Retinal pigment epithelial cell (primary cell): ENCODE measurements around the gene BEST2.

Source experiments
- DNase-seq: peaks from one replicate; pipeline ENCODE4 v3.0.0-alpha.2; 2010; ENCODE audit warnings: low read depth
- H3K4me3 ChIP-seq: 2 replicates; pipeline ENCODE4 v1.5.1; 2011; ENCODE audit warnings: mild to moderate bottlenecking, low read length, control low read depth, moderate library complexity
- TF ChIP-seq, protein P1 (sequence below): conservative IDR thresholded peaks from 2 replicates; pipeline ENCODE4 v1.5.1; 2011; ENCODE audit warnings: low read depth, low read length, control low read depth, inconsistent platforms

BEST2 gene

DNA sequence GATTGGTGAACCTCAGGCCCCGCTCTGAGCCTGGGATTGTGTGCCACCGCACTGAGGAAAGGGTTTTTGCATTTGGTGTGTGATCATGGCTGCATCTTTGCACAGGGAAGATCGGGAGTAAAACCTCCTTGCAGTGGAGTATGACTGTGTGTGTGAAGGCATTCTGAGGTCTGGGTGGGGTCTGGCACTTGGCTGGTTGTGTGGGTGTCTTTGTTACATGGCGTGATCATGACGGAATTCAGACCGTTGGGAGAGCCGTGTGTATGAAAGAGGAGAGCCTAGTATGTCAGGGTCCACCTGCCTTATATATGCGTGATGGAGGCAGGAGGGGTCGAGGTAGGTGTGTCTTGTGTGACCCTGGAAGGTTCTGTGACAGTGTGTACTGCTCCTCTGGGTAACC is 740 bp upstream of the BEST2 start:
- no peak for DNase-seq
- H3K4me3 ChIP-seq = no peak overlapping the region
- TF ChIP-seq, protein P1, sequence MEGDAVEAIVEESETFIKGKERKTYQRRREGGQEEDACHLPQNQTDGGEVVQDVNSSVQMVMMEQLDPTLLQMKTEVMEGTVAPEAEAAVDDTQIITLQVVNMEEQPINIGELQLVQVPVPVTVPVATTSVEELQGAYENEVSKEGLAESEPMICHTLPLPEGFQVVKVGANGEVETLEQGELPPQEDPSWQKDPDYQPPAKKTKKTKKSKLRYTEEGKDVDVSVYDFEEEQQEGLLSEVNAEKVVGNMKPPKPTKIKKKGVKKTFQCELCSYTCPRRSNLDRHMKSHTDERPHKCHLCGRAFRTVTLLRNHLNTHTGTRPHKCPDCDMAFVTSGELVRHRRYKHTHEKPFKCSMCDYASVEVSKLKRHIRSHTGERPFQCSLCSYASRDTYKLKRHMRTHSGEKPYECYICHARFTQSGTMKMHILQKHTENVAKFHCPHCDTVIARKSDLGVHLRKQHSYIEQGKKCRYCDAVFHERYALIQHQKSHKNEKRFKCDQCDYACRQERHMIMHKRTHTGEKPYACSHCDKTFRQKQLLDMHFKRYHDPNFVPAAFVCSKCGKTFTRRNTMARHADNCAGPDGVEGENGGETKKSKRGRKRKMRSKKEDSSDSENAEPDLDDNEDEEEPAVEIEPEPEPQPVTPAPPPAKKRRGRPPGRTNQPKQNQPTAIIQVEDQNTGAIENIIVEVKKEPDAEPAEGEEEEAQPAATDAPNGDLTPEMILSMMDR = no peak

DNA sequence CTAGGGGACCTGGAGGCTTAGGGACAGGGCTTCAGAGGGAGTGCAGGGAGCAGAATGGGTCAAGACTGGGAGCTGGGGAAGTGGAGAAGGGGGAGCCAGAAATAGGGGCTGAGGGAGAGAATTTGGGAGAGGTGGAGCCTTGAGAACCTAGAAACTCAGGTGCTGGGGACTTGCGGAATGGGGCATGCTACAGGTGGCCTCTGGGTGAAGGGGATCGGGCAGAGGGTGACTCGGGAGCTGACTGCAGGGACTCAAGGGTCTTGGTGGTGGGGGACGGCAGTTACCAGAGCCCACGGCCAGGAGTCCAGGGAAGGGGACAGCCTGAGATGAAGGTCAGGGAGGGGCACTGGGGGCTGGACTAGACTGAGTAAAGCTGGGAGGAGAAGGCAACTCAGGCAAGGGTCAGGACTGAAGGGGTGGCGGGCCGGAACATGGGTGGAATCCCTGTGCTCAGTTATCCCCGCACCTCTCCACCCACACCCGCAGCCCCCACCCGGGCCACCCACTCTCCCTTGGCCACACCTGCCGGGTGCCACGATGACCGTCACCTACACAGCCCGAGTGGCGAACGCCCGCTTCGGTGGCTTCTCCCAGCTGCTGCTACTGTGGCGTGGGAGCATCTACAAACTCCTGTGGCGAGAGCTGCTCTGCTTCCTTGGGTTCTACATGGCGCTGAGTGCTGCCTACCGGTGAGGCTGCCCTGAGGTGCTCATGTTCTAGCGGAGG is 628 bp downstream of the BEST2 start:
- DNase-seq = no peak
- no peak overlapping the region for H3K4me3 ChIP-seq
- TF ChIP-seq, protein P1 = no peak

DNA sequence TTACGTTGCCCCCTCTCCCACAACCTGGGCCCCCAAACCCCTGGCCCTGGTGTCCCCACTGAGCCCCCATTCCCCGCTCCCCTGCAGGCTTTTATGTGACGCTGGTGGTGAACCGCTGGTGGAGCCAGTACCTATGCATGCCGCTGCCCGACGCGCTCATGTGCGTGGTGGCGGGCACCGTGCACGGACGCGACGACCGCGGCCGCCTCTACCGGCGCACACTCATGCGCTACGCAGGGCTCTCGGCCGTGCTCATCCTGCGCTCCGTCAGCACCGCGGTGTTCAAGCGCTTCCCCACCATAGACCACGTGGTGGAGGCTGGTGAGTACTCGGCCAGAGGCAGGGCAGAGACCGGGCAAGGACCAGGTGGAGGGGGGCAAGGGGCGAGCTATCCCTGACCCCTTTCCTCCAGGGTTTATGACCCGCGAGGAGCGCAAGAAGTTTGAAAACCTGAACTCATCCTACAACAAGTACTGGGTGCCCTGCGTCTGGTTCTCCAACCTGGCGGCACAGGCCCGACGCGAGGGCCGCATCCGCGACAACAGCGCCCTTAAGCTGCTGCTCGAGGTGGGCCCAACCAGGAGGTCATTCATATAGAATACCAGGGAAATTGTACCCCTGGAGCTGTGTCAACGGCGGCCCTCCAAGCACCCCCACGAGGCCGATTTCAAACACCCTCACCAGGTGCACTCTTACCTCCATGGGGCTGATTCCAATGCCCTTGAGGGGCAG is 3.0 kb downstream of the BEST2 start:
- no peak for DNase-seq
- TF ChIP-seq, protein P1 = no peak
- no peak overlapping the region for H3K4me3 ChIP-seq

DNA sequence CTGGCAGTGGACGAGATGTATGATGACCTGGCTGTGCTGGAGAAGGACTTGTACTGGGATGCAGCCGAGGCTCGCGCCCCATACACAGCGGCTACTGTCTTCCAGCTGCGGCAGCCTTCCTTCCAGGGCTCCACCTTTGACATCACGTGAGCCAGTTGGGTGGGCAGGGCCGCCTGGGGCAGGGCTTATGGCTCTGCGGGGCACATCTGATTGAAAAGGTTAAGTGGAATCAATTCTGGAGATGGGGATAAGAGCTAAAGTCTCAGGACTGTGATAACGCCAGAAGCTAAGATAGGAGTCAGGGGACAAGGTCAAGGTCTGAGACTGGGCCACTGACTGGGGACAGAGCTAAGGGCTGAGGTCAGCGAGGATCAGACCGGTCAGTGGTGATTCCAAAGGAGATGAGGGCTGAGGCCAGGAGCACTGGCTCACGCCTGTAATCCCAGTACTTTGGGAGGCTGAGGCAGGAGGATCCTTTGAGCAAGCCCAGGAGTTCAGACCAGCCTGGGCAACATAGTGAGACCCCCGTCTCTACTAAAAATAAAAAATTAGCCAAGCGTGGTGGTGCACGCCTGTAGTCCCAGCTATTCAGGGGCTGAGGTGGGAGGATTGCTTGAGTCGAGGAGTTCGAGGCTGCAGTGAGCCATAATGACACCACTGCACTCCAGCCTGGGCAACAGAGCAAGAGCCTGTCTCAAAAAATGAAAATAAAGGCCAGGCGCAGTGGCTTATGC is 4.7 kb downstream of the BEST2 start:
- no peak overlapping the region for H3K4me3 ChIP-seq
- no peak for DNase-seq
- TF ChIP-seq, protein P1 = no peak

DNA sequence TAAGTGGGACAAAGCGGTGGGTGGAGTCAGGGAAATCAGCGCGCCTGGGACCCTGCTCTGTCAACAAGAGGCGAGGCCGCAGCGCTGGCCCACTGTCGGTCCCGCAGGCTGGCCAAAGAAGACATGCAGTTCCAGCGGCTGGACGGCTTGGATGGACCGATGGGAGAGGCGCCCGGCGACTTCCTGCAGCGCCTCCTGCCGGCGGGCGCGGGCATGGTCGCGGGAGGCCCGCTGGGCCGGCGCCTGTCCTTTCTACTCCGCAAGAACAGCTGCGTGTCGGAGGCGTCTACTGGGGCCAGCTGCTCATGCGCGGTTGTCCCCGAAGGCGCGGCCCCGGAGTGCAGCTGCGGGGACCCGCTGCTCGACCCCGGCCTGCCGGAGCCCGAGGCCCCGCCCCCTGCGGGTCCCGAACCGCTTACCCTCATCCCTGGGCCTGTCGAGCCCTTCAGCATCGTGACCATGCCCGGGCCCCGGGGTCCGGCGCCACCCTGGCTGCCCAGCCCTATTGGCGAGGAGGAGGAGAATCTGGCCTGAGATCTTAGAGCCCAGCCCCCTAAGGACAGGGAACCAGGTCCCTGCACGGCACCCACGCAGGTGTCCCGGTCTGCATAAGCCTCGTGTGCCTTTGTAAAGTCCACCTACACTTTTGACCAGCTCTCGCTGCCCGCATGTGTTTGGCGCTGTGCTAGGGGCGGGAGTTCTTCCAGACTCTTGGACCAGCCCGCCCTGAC is 6.1 kb downstream of the BEST2 start:
- peak overlapping the region; percentile 23 for H3K4me3 ChIP-seq
- TF ChIP-seq, protein P1 = peak; percentile 80

DNA sequence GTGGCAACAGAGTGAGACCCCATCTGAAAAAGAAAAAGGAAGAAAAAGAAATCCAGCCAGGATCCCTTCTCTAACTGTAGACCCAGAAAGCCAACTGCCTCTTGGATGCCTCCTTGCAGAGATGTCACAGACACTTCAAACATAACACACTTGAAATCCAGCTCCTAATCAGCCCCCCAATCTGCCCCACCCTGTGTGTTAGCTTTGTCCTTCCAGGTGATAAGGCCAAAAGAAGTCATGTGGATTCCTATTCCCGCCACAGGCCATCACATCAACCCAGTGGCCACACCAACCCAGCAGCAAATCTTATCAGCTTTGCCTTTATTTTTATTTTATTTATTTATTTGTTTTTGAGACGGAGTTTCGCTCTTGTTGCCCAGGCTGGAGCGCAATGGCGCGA is 8.1 kb downstream of the BEST2 start:
- no peak for DNase-seq
- no peak overlapping the region for H3K4me3 ChIP-seq
- TF ChIP-seq, protein P1 = no peak

More for the DNA sequence above, 6.1 kb downstream of the BEST2 start:
- DNase-seq = no peak
